Loucy (cell line): ENCODE measurements around the gene FUOM.

Source experiments
- CTCF ChIP-seq: fragments of 200-600 bp; sonication (generic); conservative IDR thresholded peaks from 2 replicates; pipeline ENCODE4 v1.5.1; 2014; ENCODE audit warnings: mild to moderate bottlenecking, antibody characterized with exemption, low read length
- EZH2phosphoT487 ChIP-seq: fragments of 200-600 bp; IDR thresholded peaks from 2 replicates; pipeline ENCODE4 v1.6.1; 2018; ENCODE audit warnings: antibody characterized with exemption, mild to moderate bottlenecking, moderate library complexity, borderline replicate concordance

GRCh38 chr10:133383551-133383950, 25.7 kb upstream of the FUOM start:
- TF ChIP-seq CTCF, result no peak
- TF ChIP-seq EZH2phosphoT487, result no peak
